H1 (cell line): ENCODE results near the gene TMEM129. TPM values are rescaled to one million over a fixed set of nuclear protein-coding genes. Genes with fewer than 3 reads are reported as not detected.

Experiments
- CTCF ChIA-PET: fragments of 300-600 bp; sonication (Branson Sonifier 250); formaldehyde crosslinking; loops from one replicate; lab custom pipeline; 2021; ENCODE audit not compliant: partially characterized antibody; lab: Charles Lee
- POLR2A ChIA-PET: fragments of 300-600 bp; sonication (Branson Sonifier 250); formaldehyde crosslinking; loops from one replicate; lab custom pipeline; 2021; ENCODE audit warnings: inconsistent platforms; ENCODE audit not compliant: partially characterized antibody; lab: Charles Lee
- DNase-seq, 2 experiments: peaks; one replicate each; pipeline versions ENCODE4 v3.0.0 to v3.0.0-alpha.2; 2010 to 2022; ENCODE audit warnings: low spot score in 2 of 2, low read depth in 1 of 2, mixed read lengths in 1 of 2
- FAIRE-seq: peaks from 2 replicates; lab custom pipeline; 2011; peaks lifted over from hg19 to GRCh38; lab: Jason Lieb, UNC
- H2AFZ ChIP-seq: 2 replicates; pipeline ENCODE4 v1.8.1; 2012; ENCODE audit warnings: low read length, inconsistent platforms
- H2AK5ac ChIP-seq: 2 replicates; pipeline ENCODE4 v1.6.1; 2013; ENCODE audit warnings: low read depth, low read length
- H2BK120ac ChIP-seq: replicated peaks from 2 replicates; pipeline ENCODE3; 2013; ENCODE audit warnings: low read depth, low read length, inconsistent platforms
- H2BK12ac ChIP-seq: 2 replicates; pipeline ENCODE4 v1.6.1; 2013; ENCODE audit warnings: low read depth, low read length
- H2BK15ac ChIP-seq: 2 replicates; pipeline ENCODE4 v1.6.1; 2013; ENCODE audit warnings: low read length
- H2BK20ac ChIP-seq: 2 replicates; pipeline ENCODE4 v1.6.1; 2013; ENCODE audit warnings: low read length
- H2BK5ac ChIP-seq: 2 replicates; pipeline ENCODE4 v1.6.1; 2013; ENCODE audit warnings: low read depth, low read length
- H3K14ac ChIP-seq: 2 replicates; pipeline ENCODE4 v1.6.1; 2013; ENCODE audit warnings: inconsistent platforms; ENCODE audit not compliant: insufficient read length
- H3K18ac ChIP-seq: 2 replicates; pipeline ENCODE4 v1.6.1; 2013; ENCODE audit warnings: low read length; ENCODE audit errors: extremely low read depth
- H3K23ac ChIP-seq: 2 replicates; pipeline ENCODE4 v1.6.1; 2013; ENCODE audit warnings: inconsistent platforms; ENCODE audit not compliant: insufficient read length
- H3K23me2 ChIP-seq: 2 replicates; pipeline ENCODE4 v1.6.1; 2013; ENCODE audit warnings: low read depth, low read length
- H3K27ac ChIP-seq: 2 replicates; pipeline ENCODE4 v1.6.1; 2011; ENCODE audit warnings: low read depth, low read length, inconsistent platforms
- H3K27me3 ChIP-seq, 4 experiments: replicated peaks in 1 of 4; 1 replicate in 1 of 4; 2 replicates in 3 of 4; pipeline versions ENCODE4 v1.6.1 to v1.8.1; 2011 to 2013; ENCODE audit warnings: low read length in 3 of 4, mild to moderate bottlenecking in 3 of 4, inconsistent platforms in 2 of 4, mixed read lengths in 2 of 4, moderate library complexity in 1 of 4; ENCODE audit not compliant: control insufficient read depth in 3 of 4, insufficient read depth in 3 of 4; ENCODE audit errors: extremely low read depth in 1 of 4
- H3K36me3 ChIP-seq, 4 experiments: 2 replicates each; pipeline versions ENCODE4 v1.6.1 to v1.8.1; 2011 to 2013; ENCODE audit warnings: mild to moderate bottlenecking in 4 of 4, low read length in 3 of 4, moderate library complexity in 2 of 4, control low read depth in 1 of 4, inconsistent platforms in 1 of 4; ENCODE audit not compliant: insufficient read depth in 4 of 4, control insufficient read depth in 2 of 4
- H3K4ac ChIP-seq: replicated peaks from 2 replicates; pipeline ENCODE3; 2013; ENCODE audit warnings: low read length, low read depth, mixed read lengths, inconsistent platforms; ENCODE audit not compliant: insufficient read length
- H3K4me1 ChIP-seq, 4 experiments: replicated peaks in 1 of 4; 1 replicate in 1 of 4; 2 replicates in 3 of 4; pipeline versions ENCODE4 v1.6.1 to v1.8.1; 2011 to 2013; ENCODE audit warnings: low read length in 3 of 4, inconsistent platforms in 2 of 4, mixed read lengths in 1 of 4; ENCODE audit not compliant: insufficient read depth in 4 of 4, control insufficient read depth in 3 of 4
- H3K4me2 ChIP-seq, 2 experiments: 2 replicates each; pipeline versions ENCODE4 v1.6.1 to v1.8.1; 2011 to 2013; ENCODE audit warnings: low read depth in 2 of 2, low read length in 2 of 2, control low read depth in 1 of 2, inconsistent platforms in 1 of 2, mild to moderate bottlenecking in 1 of 2; ENCODE audit not compliant: insufficient read depth in 1 of 2
- H3K4me3 ChIP-seq, 4 experiments: fragments of 200-600, 300-600 bp in 1 of 4; sonication (generic), shearing (Covaris generic), sonication (Bioruptor Twin) in 1 of 4; 2 replicates each; pipeline versions ENCODE4 v1.5.1 to v1.8.1; 2011 to 2016; ENCODE audit warnings: low read length in 4 of 4, low read depth in 3 of 4, control low read depth in 2 of 4, inconsistent platforms in 2 of 4, mild to moderate bottlenecking in 2 of 4, mixed read lengths in 1 of 4, moderate library complexity in 1 of 4; ENCODE audit not compliant: insufficient read depth in 2 of 4; ENCODE audit errors: extremely low read depth in 1 of 4
- H3K56ac ChIP-seq: replicated peaks from 2 replicates; pipeline ENCODE3; 2013; ENCODE audit warnings: low read depth, mild to moderate bottlenecking, mixed read lengths, low read length, inconsistent platforms; ENCODE audit not compliant: insufficient read length
- H3K79me1 ChIP-seq: 2 replicates; pipeline ENCODE4 v1.6.1; 2013; ENCODE audit warnings: low read depth, low read length, control low read depth
- H3K79me2 ChIP-seq, 2 experiments: 2 replicates each; pipeline versions ENCODE4 v1.6.1 to v1.8.1; 2012 to 2013; ENCODE audit warnings: low read length in 2 of 2, mild to moderate bottlenecking in 2 of 2, inconsistent platforms in 1 of 2; ENCODE audit not compliant: insufficient read depth in 2 of 2, control insufficient read depth in 1 of 2
- H3K9ac ChIP-seq, 4 experiments: replicated peaks in 1 of 4; 1 replicate in 1 of 4; 2 replicates in 3 of 4; pipeline versions ENCODE4 v1.6.1 to v1.8.1; 2011 to 2013; ENCODE audit warnings: low read depth in 3 of 4, low read length in 3 of 4, control low read depth in 2 of 4, mild to moderate bottlenecking in 2 of 4, moderate library complexity in 2 of 4, inconsistent platforms in 1 of 4; ENCODE audit errors: extremely low read depth in 1 of 4
- H3K9me3 ChIP-seq, 2 experiments: 2 replicates each; pipeline versions ENCODE4 v1.6.1 to v1.8.1; 2012 to 2013; ENCODE audit warnings: mild to moderate bottlenecking in 2 of 2, moderate library complexity in 2 of 2, control low read depth in 1 of 2, inconsistent platforms in 1 of 2, low read depth in 1 of 2, low read length in 1 of 2, mixed read lengths in 1 of 2; ENCODE audit not compliant: insufficient read depth in 2 of 2
- H4K20me1 ChIP-seq, 2 experiments: replicated peaks in 1 of 2; 2 replicates each; pipeline versions ENCODE3 to v1.8.1; 2011 to 2013; ENCODE audit warnings: inconsistent platforms in 2 of 2, low read length in 2 of 2, mild to moderate bottlenecking in 1 of 2; ENCODE audit not compliant: insufficient read depth in 2 of 2, control insufficient read depth in 1 of 2
- H4K5ac ChIP-seq: 2 replicates; pipeline ENCODE4 v1.6.1; 2013; ENCODE audit warnings: low read length, low read depth, mixed read lengths, inconsistent platforms; ENCODE audit not compliant: insufficient read length
- H4K8ac ChIP-seq: 2 replicates; pipeline ENCODE4 v1.8.0; 2013; ENCODE audit warnings: mild to moderate bottlenecking, moderate library complexity, low read length, inconsistent platforms; ENCODE audit not compliant: insufficient read depth; ENCODE audit errors: extremely low read depth
- H4K91ac ChIP-seq: replicated peaks from 2 replicates; pipeline ENCODE3; 2013; ENCODE audit warnings: low read length, mixed read lengths, inconsistent platforms; ENCODE audit not compliant: insufficient read length
- BCL11A ChIP-seq, 2 experiments: IDR thresholded peaks; one replicate each; pipeline ENCODE4 v1.6.1; 2011; ENCODE audit warnings: low read depth in 2 of 2, low read length in 2 of 2, mild to moderate bottlenecking in 2 of 2
- GABPA ChIP-seq: IDR thresholded peaks from 2 replicates; pipeline ENCODE4 v1.6.1; 2011; ENCODE audit warnings: mild to moderate bottlenecking, low read length, moderate library complexity, borderline replicate concordance; ENCODE audit not compliant: insufficient read depth
- GTF2F1 ChIP-seq: IDR thresholded peaks from 2 replicates; pipeline ENCODE4 v1.6.1; 2012; ENCODE audit warnings: low read depth, low read length, improper control_type of control experiment, borderline replicate concordance
- HDAC2 ChIP-seq, 2 experiments: fragments of 300-600 bp in 1 of 2; sonication (generic) in 1 of 2; IDR thresholded peaks; 2 replicates each; pipeline ENCODE4 v1.6.1; 2011 to 2012; ENCODE audit warnings: low read depth in 2 of 2, low read length in 2 of 2, mild to moderate bottlenecking in 2 of 2, moderate library complexity in 2 of 2, borderline replicate concordance in 1 of 2, inconsistent platforms in 1 of 2
- RAD21 ChIP-seq, 2 experiments: IDR thresholded peaks in 1 of 2; conservative IDR thresholded peaks in 1 of 2; 2 replicates each; pipeline ENCODE4 v1.6.1; 2011; ENCODE audit warnings: low read depth in 2 of 2, low read length in 2 of 2, improper control_type of control experiment in 1 of 2, inconsistent platforms in 1 of 2, mild to moderate bottlenecking in 1 of 2, moderate library complexity in 1 of 2
- RXRA ChIP-seq: IDR thresholded peaks from 2 replicates; pipeline ENCODE4 v1.6.1; 2011; ENCODE audit warnings: low read depth, mild to moderate bottlenecking, low read length, moderate library complexity; ENCODE audit not compliant: insufficient read depth
- TAF1 ChIP-seq: IDR thresholded peaks from 2 replicates; pipeline ENCODE4 v1.6.1; 2011; ENCODE audit warnings: mild to moderate bottlenecking, low read depth, low read length
- whole genome bisulfite sequencing, 2 experiments: shearing (Covaris generic) in 1 of 2; methylation state at CpG; one replicate each; pipeline versions ENCODE4 v1.1.6 to v1.1.7; 2013 to 2015; ENCODE audit warnings: low lambda C conversion rate in 2 of 2, mixed read lengths in 2 of 2, inconsistent platforms in 1 of 2, low coverage in 1 of 2, missing lambda C conversion rate in 1 of 2; ENCODE audit not compliant: insufficient replicate concordance in 2 of 2, insufficient coverage in 1 of 2, insufficient read length in 1 of 2; ENCODE audit errors: extremely low coverage in 1 of 2, missing lambda C conversion rate in 1 of 2; 5-methylcytosine and 5-hydroxymethylcytosine counted together
- polyA plus RNA-seq, 7 experiments: library from polyadenylated mRNA; depleted of rRNA in 3 of 7; stranded (reverse) in 5 of 7; unstranded in 2 of 7; fragments of >200 nt in 5 of 7; fragments of 200-250 nt in 2 of 7; gene quantifications; 1 replicate in 5 of 7; 2 replicates in 1 of 7; 4 replicates in 1 of 7; pipeline versions ENCODE4 v1.2.1 to v1.2.3, GENCODE V29; 2011 to 2013; ENCODE audit warnings: missing spikeins in 2 of 7, mixed read lengths in 2 of 7
- total RNA-seq: library from RNA; stranded (reverse); fragmentation: NEBNext Ultra II Directional; extraction: Animal tissue kit (Norgen Biotek cat#: 25700); gene quantifications from 2 replicates; pipeline ENCODE4 v1.2.1, GENCODE V29; 2021
- TF ChIP-seq, protein P1 (sequence below), 3 experiments: IDR thresholded peaks; 1 replicate in 2 of 3; 2 replicates in 1 of 3; pipeline versions ENCODE4 v1.5.1 to v1.6.1; 2011; ENCODE audit warnings: low read length in 3 of 3, mild to moderate bottlenecking in 3 of 3, inconsistent platforms in 2 of 3, low read depth in 1 of 3, moderate library complexity in 1 of 3; ENCODE audit not compliant: insufficient read depth in 1 of 3; ENCODE audit errors: control extremely low read depth in 1 of 3

The TMEM129 gene
- total and polyA plus RNA-seq, 2 of the 8 experiments (the other 6 are each of a cell fraction or from before 2014, with no cell fraction given): 31.5 to 58.7 TPM

DNA sequence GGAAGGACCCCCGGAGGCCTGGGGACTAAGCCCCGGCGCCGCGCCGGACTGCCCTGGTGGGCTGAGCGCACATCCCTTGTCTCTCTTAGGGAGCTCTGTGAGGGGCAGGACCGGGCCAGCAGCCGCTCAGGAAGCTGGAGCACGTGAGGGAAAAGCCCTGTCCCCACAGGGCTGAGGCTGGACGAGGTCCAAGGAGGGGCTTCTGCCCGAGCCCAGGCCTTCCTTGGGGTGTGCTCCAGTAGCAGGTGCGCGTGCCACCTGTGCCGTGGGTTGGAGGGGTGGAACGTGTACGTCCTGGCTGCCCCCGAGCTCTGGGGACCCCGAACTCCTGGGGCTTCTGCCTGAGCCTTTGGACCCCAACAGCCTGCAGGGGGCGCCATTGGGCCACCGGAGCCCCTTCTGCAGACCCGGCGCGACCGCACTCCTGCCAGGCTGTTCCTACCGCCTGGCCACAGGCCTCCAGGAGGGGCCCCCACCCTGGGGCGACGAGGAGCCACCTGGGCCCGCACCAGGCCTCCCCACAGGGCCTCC lies 27.4 kb upstream of the TMEM129 start:
- WGBS, 2 experiments: 23% methylated on average over 21 of the region's 29 CpGs; no CpG with 5 or more reads in 1 of the 2 experiments
- Histone ChIP-seq H3K79me2 (no peaks in the 10 kb centered on the region), H2AFZ (no peak overlapping the region), H2BK120ac (no peak overlapping the region), H4K5ac (no peak overlapping the region), H3K14ac (no peak overlapping the region), H3K79me1 (no peaks in the 10 kb centered on the region), H3K23me2 (no peaks in the 10 kb centered on the region), H3K27ac (no peak overlapping the region), H3K4ac (no peak overlapping the region), H3K4me3 (peak overlapping the region in 1 of 4 experiments; percentile 34; a peak in 1 of 8 replicates), H3K4me2 (peak overlapping the region in 1 of 2 experiments; percentile 71; a peak in 3 of 4 replicates), H4K91ac (no peak overlapping the region), H3K4me1 (peaks cover 0 to 15% (median 11%) of the 10 kb centered on the region in 4 experiments; a peak in 6 of 7 replicates), H2AK5ac (no peak overlapping the region), H3K36me3 (peaks cover 0 to 17% (median 13%) of the 10 kb centered on the region in 4 experiments; a peak in 6 of 8 replicates), H2BK12ac (no peak overlapping the region), H2BK5ac (no peak overlapping the region), H2BK15ac (peak overlapping the region; percentile 72; the same call in 1 of the 2 replicates), H3K27me3 (peaks cover 0 to 4% (median 0%) of the 10 kb centered on the region in 4 experiments; a peak in 2 of 7 replicates), H3K18ac (no peak overlapping the region), H3K9ac (no peak overlapping the region), H4K20me1 (peaks cover 4% of the 10 kb centered on the region in 2 experiments), H3K56ac (no peak overlapping the region), H3K9me3 (no peaks in the 10 kb centered on the region), H4K8ac (no peak overlapping the region; the same call in 1 of the 2 replicates), H2BK20ac (no peak overlapping the region), H3K23ac (no peak overlapping the region)
- POLR2A ChIA-PET: interaction anchor here (0.6 to 5.6 kb wide), 13 partner anchors 12 to 991 kb away, joined by 3 to 38 read pairs (median 4); no protein-coding TSS in a partner anchor
- CTCF ChIA-PET: interaction anchor here (0.6 to 52.9 kb wide), 22 partner anchors 12 to 747 kb away, joined by 3 to 2507 read pairs (median 6); partner anchors contain the start of genes FGFR3 and SLBP
- FAIRE-seq: no peak
- peak; percentile 57 to 96 for DNase-seq
- TF ChIP-seq BCL11A (IDR thresholded peaks at IDR 0.05; ENCODE audit: low read depth in 2 of 2, low read length in 2 of 2) (no peak), GABPA (peak; percentile 74; the same call in 1 of the 2 replicates), RXRA (no peak), TAF1 (no peak), HDAC2 (IDR thresholded peaks at IDR 0.05; ENCODE audit: borderline replicate concordance in 1 of 2, low read depth in 2 of 2, low read length in 2 of 2) (0 out of 4 replicates have a peak, but pooled peaks of 1 of the 2 experiments have one; percentile 55), GTF2F1 (no peak), RAD21 (IDR thresholded peaks at IDR 0.05 in 1 of 2, conservative IDR thresholded peaks at IDR 0.05 in 1 of 2; ENCODE audit: low read depth in 2 of 2, low read length in 2 of 2) (peak; percentile 90 to 94)
- TF ChIP-seq, protein P1, sequence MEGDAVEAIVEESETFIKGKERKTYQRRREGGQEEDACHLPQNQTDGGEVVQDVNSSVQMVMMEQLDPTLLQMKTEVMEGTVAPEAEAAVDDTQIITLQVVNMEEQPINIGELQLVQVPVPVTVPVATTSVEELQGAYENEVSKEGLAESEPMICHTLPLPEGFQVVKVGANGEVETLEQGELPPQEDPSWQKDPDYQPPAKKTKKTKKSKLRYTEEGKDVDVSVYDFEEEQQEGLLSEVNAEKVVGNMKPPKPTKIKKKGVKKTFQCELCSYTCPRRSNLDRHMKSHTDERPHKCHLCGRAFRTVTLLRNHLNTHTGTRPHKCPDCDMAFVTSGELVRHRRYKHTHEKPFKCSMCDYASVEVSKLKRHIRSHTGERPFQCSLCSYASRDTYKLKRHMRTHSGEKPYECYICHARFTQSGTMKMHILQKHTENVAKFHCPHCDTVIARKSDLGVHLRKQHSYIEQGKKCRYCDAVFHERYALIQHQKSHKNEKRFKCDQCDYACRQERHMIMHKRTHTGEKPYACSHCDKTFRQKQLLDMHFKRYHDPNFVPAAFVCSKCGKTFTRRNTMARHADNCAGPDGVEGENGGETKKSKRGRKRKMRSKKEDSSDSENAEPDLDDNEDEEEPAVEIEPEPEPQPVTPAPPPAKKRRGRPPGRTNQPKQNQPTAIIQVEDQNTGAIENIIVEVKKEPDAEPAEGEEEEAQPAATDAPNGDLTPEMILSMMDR (IDR thresholded peaks at IDR 0.05; ENCODE audit: control extremely low read depth in 1 of 3, insufficient read depth in 1 of 3, low read depth in 1 of 3, low read length in 3 of 3): peak in 2 of 3 experiments; percentile 82 to 96; a peak in 3 of 4 replicates
